Activated effector memory CD4-positive, alpha-beta T cell treated with anti-CD3 and anti-CD28 coated beads, Interleukin-2, amount 50 U/mL, for 16 hours (primary cell): ENCODE measurements around the gene TMOD1.

Experiments
- DNase-seq: peaks from one replicate; pipeline ENCODE4 v3.0.0-alpha.2; 2020

Gene TMOD1

GRCh38 chr9:97551308-97551707, 49.8 kb downstream of the TMOD1 start:
- no peak for DNase-seq

GRCh38 chr9:97553141-97553540, 51.7 kb downstream of the TMOD1 start:
- no peak for DNase-seq

GRCh38 chr9:97553841-97554240, 52.4 kb downstream of the TMOD1 start:
- DNase-seq, result no peak

GRCh38 chr9:97554566-97555075, 53.2 kb downstream of the TMOD1 start:
- no peak for DNase-seq

GRCh38 chr9:97555164-97555563, 53.7 kb downstream of the TMOD1 start:
- DNase-seq, result peak; percentile 19

- DNase-seq, result peak; percentile 38
Measured at GRCh38 chr9:97556036-97556720, 54.7 kb downstream of the TMOD1 start.

GRCh38 chr9:97556721-97557605, 55.5 kb downstream of the TMOD1 start:
- DNase-seq, result peak; percentile 43

- DNase-seq, result peak; percentile 6
Measured at GRCh38 chr9:97557606-97558095, 56.2 kb downstream of the TMOD1 start.

GRCh38 chr9:97558701-97559101, 57.2 kb downstream of the TMOD1 start:
- peak; percentile 47 for DNase-seq

GRCh38 chr9:97559111-97559514, 57.6 kb downstream of the TMOD1 start:
- DNase-seq, result peak; percentile 60

- no peak for DNase-seq
Measured at GRCh38 chr9:97560154-97560553, 58.7 kb downstream of the TMOD1 start.

- peak; percentile 50 for DNase-seq
Measured at GRCh38 chr9:97560851-97561250, 59.4 kb downstream of the TMOD1 start.

GRCh38 chr9:97561501-97561900, 60.0 kb downstream of the TMOD1 start:
- DNase-seq, result peak; percentile 22

GRCh38 chr9:97562542-97562941, 61.1 kb downstream of the TMOD1 start:
- peak; percentile 6 for DNase-seq

GRCh38 chr9:97563458-97564135, 62.1 kb downstream of the TMOD1 start:
- DNase-seq, result peak; percentile 19

GRCh38 chr9:97564291-97565175, 63.1 kb downstream of the TMOD1 start:
- DNase-seq, result peak; percentile 25

- DNase-seq, result peak; percentile 14
Measured at GRCh38 chr9:97565262-97565661, 63.8 kb downstream of the TMOD1 start.

- DNase-seq, result peak; percentile 36
Measured at GRCh38 chr9:97567182-97567893, 65.9 kb downstream of the TMOD1 start.

GRCh38 chr9:97567894-97568202, 66.4 kb downstream of the TMOD1 start:
- DNase-seq, result no peak

- DNase-seq, result peak; percentile 27
Measured at GRCh38 chr9:97568461-97569275, 67.2 kb downstream of the TMOD1 start.

GRCh38 chr9:97570899-97571298, 69.4 kb downstream of the TMOD1 start:
- DNase-seq, result peak; percentile 39
